ENCODE results near the gene HSD3B2. TPM values are rescaled to one million over a fixed set of nuclear protein-coding genes. Genes with fewer than 3 reads are reported as not detected.

HSD3B2 gene
- total RNA-seq, 1 donor from 2014 or later = not detected

GRCh38 chr1:119371815-119372214, 43.1 kb upstream of the HSD3B2 start:
- H3K27ac Mint-ChIP-seq = no peak overlapping the region
- H3K36me3 Mint-ChIP-seq (ENCODE audit: insufficient read depth) = no peaks in the 10 kb centered on the region
- no peaks in the 10 kb centered on the region for H3K9me3 Mint-ChIP-seq (ENCODE audit: low read depth)
- no peak for DNase-seq (ENCODE audit: low spot score, unreplicated experiment)
- H3K4me1 Mint-ChIP-seq (ENCODE audit: low read depth) = no peaks in the 10 kb centered on the region
- no peak for TF ChIP-seq CTCF (IDR thresholded peaks at IDR 0.05; ENCODE audit: unreplicated experiment)
- peaks cover 16% of the 10 kb centered on the region for H3K27me3 Mint-ChIP-seq
- no peak overlapping the region for H3K4me3 Mint-ChIP-seq (ENCODE audit: low read depth)

GRCh38 chr1:119372503-119373086, 42.4 kb upstream of the HSD3B2 start:
- no peaks in the 10 kb centered on the region for H3K36me3 Mint-ChIP-seq (ENCODE audit: insufficient read depth)
- no peaks in the 10 kb centered on the region for H3K9me3 Mint-ChIP-seq (ENCODE audit: low read depth)
- peak; percentile 52 for TF ChIP-seq CTCF (IDR thresholded peaks at IDR 0.05; ENCODE audit: unreplicated experiment)
- no peak overlapping the region for H3K4me3 Mint-ChIP-seq (ENCODE audit: low read depth)
- no peaks in the 10 kb centered on the region for H3K4me1 Mint-ChIP-seq (ENCODE audit: low read depth)
- H3K27me3 Mint-ChIP-seq = peaks cover 16% of the 10 kb centered on the region
- peak; percentile 23 for DNase-seq (ENCODE audit: low spot score, unreplicated experiment)
- H3K27ac Mint-ChIP-seq = peak overlapping the region; percentile 18

- no peak for TF ChIP-seq CTCF (IDR thresholded peaks at IDR 0.05; ENCODE audit: unreplicated experiment)
- no peak for DNase-seq (ENCODE audit: low spot score, unreplicated experiment)
- no peaks in the 10 kb centered on the region for H3K9me3 Mint-ChIP-seq (ENCODE audit: low read depth)
- no peak overlapping the region for H3K4me3 Mint-ChIP-seq (ENCODE audit: low read depth)
- no peaks in the 10 kb centered on the region for H3K4me1 Mint-ChIP-seq (ENCODE audit: low read depth)
- no peaks in the 10 kb centered on the region for H3K36me3 Mint-ChIP-seq (ENCODE audit: insufficient read depth)
- no peak overlapping the region for H3K27ac Mint-ChIP-seq
- H3K27me3 Mint-ChIP-seq = peaks cover 16% of the 10 kb centered on the region
These were observed 41.5 kb upstream of the HSD3B2 start for GRCh38 chr1:119373465-119373864.

- TF ChIP-seq CTCF (IDR thresholded peaks at IDR 0.05; ENCODE audit: unreplicated experiment) = no peak
- no peak overlapping the region for H3K27ac Mint-ChIP-seq
These were observed 40.6 kb upstream of the HSD3B2 start for GRCh38 chr1:119374208-119374874.

GRCh38 chr1:119375366-119375765, 39.6 kb upstream of the HSD3B2 start:
- TF ChIP-seq CTCF (IDR thresholded peaks at IDR 0.05; ENCODE audit: unreplicated experiment) = no peak
- peaks cover 9% of the 10 kb centered on the region for H3K27me3 Mint-ChIP-seq
- no peak for DNase-seq (ENCODE audit: low spot score, unreplicated experiment)
- H3K4me3 Mint-ChIP-seq (ENCODE audit: low read depth) = no peak overlapping the region
- no peak overlapping the region for H3K27ac Mint-ChIP-seq
- no peaks in the 10 kb centered on the region for H3K36me3 Mint-ChIP-seq (ENCODE audit: insufficient read depth)
- no peaks in the 10 kb centered on the region for H3K9me3 Mint-ChIP-seq (ENCODE audit: low read depth)
- H3K4me1 Mint-ChIP-seq (ENCODE audit: low read depth) = no peaks in the 10 kb centered on the region

More at GRCh38 chr1:119374208-119374874, 40.6 kb upstream of the HSD3B2 start:
- H3K36me3 Mint-ChIP-seq (ENCODE audit: insufficient read depth) = no peaks in the 10 kb centered on the region
- no peak for DNase-seq (ENCODE audit: low spot score, unreplicated experiment)
- H3K4me3 Mint-ChIP-seq (ENCODE audit: low read depth) = no peak overlapping the region
- H3K27me3 Mint-ChIP-seq = peaks cover 9% of the 10 kb centered on the region
- no peaks in the 10 kb centered on the region for H3K9me3 Mint-ChIP-seq (ENCODE audit: low read depth)
- no peaks in the 10 kb centered on the region for H3K4me1 Mint-ChIP-seq (ENCODE audit: low read depth)

Measured in progenitor cell of endocrine pancreas (in vitro differentiated cells).